OCI-LY7 (cell line): ENCODE data around the gene HAS3. TPM values are rescaled to one million over a fixed set of nuclear protein-coding genes. Genes with fewer than 3 reads are reported as not detected.
"Not testable (repeated sequence)": the region's sequence is repeated elsewhere in the genome, so short reads cannot be mapped to it uniquely, and the experiment has no call there.

Source experiments
- BruUV-seq: library from RNA; stranded (reverse); fragments of 400-500 nt; replicated peaks from 2 replicates; lab custom pipeline; 2021; lab: Mats Ljungman, UMichigan
- CTCF ChIA-PET: fragments of 300-600 bp; sonication (Branson Sonifier 250); formaldehyde crosslinking; loops from one replicate; lab custom pipeline; 2022; ENCODE audit warnings: antibody characterized with exemption; ENCODE audit not compliant: unreplicated experiment; lab: Charles Lee
- POLR2A ChIA-PET: fragments of 300-600 bp; sonication (Branson Sonifier 250); formaldehyde crosslinking; loops from one replicate; lab custom pipeline; 2022; ENCODE audit warnings: antibody characterized with exemption; lab: Charles Lee
- DNase-seq: peaks from one replicate; pipeline ENCODE4 v3.0.0-alpha.2; 2015; ENCODE audit warnings: low spot score
- H2AFZ ChIP-seq: fragments of 200-600 bp; sonication (generic), shearing (Covaris generic); 2 replicates; pipeline ENCODE4 v1.6.1; 2014; ENCODE audit warnings: mild to moderate bottlenecking, antibody characterized with exemption, low read length, moderate library complexity
- H3K27ac ChIP-seq: fragments of 200-600 bp; sonication (generic); 2 replicates; pipeline ENCODE4 v1.5.1; 2014; ENCODE audit warnings: mixed run types, low read depth, mild to moderate bottlenecking, moderate library complexity, low read length, inconsistent platforms; ENCODE audit not compliant: poor library complexity, severe bottlenecking
- H3K36me3 ChIP-seq: fragments of 200-600 bp; sonication (generic); 2 replicates; pipeline ENCODE4 v1.6.1; 2014; ENCODE audit warnings: mild to moderate bottlenecking, antibody characterized with exemption, low read length, moderate library complexity, mixed read lengths; ENCODE audit not compliant: insufficient read depth
- H3K4me1 ChIP-seq: fragments of 200-600 bp; sonication (generic); 2 replicates; pipeline ENCODE4 v1.5.1; 2014; ENCODE audit warnings: mild to moderate bottlenecking, low read length; ENCODE audit not compliant: insufficient read depth, poor library complexity, severe bottlenecking
- H3K4me2 ChIP-seq: fragments of 200-600 bp; sonication (generic); 2 replicates; pipeline ENCODE4 v1.6.1; 2014; ENCODE audit warnings: mild to moderate bottlenecking, low read length
- H3K4me3 ChIP-seq: fragments of 200-600 bp; sonication (generic); 2 replicates; pipeline ENCODE4 v1.5.1; 2014; ENCODE audit warnings: mild to moderate bottlenecking, low read depth, low read length; ENCODE audit not compliant: poor library complexity, severe bottlenecking
- H3K79me2 ChIP-seq: fragments of 200-600 bp; sonication (generic); 2 replicates; pipeline ENCODE4 v1.6.1; 2016; ENCODE audit warnings: low read depth, mild to moderate bottlenecking, low read length, moderate library complexity, mixed read lengths; ENCODE audit not compliant: insufficient read depth
- H3K9me2 ChIP-seq: fragments of 200-600 bp; sonication (generic); 2 replicates; pipeline ENCODE4 v1.6.1; 2016; ENCODE audit warnings: mild to moderate bottlenecking, low read length, mixed read lengths; ENCODE audit not compliant: insufficient read depth
- H3K9me3 ChIP-seq: fragments of 200-600 bp; sonication (generic); 2 replicates; pipeline ENCODE4 v1.6.1; 2014; ENCODE audit warnings: mild to moderate bottlenecking, mixed run types, low read length, mixed read lengths
- H4K20me1 ChIP-seq: fragments of 200-600 bp; sonication (generic); 2 replicates; pipeline ENCODE4 v1.6.1; 2014; ENCODE audit warnings: mild to moderate bottlenecking, antibody characterized with exemption, low read length, moderate library complexity, mixed read lengths; ENCODE audit not compliant: insufficient read depth
- CTCF ChIP-seq: fragments of 200-600 bp; sonication (generic); conservative IDR thresholded peaks from 2 replicates; pipeline ENCODE4 v1.5.1; 2014; ENCODE audit warnings: mild to moderate bottlenecking, antibody characterized with exemption, low read length, moderate library complexity, mixed read lengths
- EZH2phosphoT487 ChIP-seq: fragments of 200-600 bp; sonication (generic); IDR thresholded peaks from 2 replicates; pipeline ENCODE4 v1.6.1; 2018; ENCODE audit warnings: low read depth, borderline replicate concordance, mild to moderate bottlenecking, mixed run types, antibody characterized with exemption, low read length, moderate library complexity, mixed read lengths
- intact Hi-C: fragments of 100-400 bp; cut with micrococcal nuclease; formaldehyde crosslinking; loops from one replicate; pipeline ENCODE4 v1.10.0; 2022; ENCODE audit not compliant: unreplicated experiment
- total RNA-seq, 2 experiments: library from RNA; depleted of rRNA in 1 of 2; stranded (reverse); fragments of >200 nt in 1 of 2; shearing (Covaris generic) in 1 of 2; gene quantifications; 2 replicates each; pipeline ENCODE4 v1.2.3, GENCODE V29; 2014 to 2022

Gene HAS3
- total RNA-seq, 2 experiments from 2014 or later = 0.09 to 0.29 TPM

- H3K4me1 ChIP-seq = no peaks in the 10 kb centered on the region
- no TSS peak for BruUV-seq
- no peaks in the 10 kb centered on the region for H3K36me3 ChIP-seq
- H3K27ac ChIP-seq = no peak overlapping the region
- CTCF ChIA-PET = no interaction called here
- H3K4me3 ChIP-seq = no peak overlapping the region
- POLR2A ChIA-PET = interaction anchor here (0.7 kb wide), 2 partner anchors 57 to 313 kb away, joined by 3 to 4 read pairs; no protein-coding TSS in a partner anchor
- intact Hi-C loops = no loop called here
- TF ChIP-seq EZH2phosphoT487 = no peak
- no peak for TF ChIP-seq CTCF
- no peaks in the 10 kb centered on the region for H3K9me2 ChIP-seq
- H2AFZ ChIP-seq = no peak overlapping the region
- no peaks in the 10 kb centered on the region for H3K9me3 ChIP-seq
- no peak overlapping the region for H3K4me2 ChIP-seq
- DNase-seq = no peak
- no peaks in the 10 kb centered on the region for H4K20me1 ChIP-seq
- H3K79me2 ChIP-seq = no peaks in the 10 kb centered on the region
Measured at GRCh38 chr16:69056421-69056820, 49.0 kb upstream of the HAS3 start.

GRCh38 chr16:69057400-69058378 lies 47.8 kb upstream of the HAS3 start:
- H3K36me3 ChIP-seq = no peaks in the 10 kb centered on the region
- no peak overlapping the region for H3K4me3 ChIP-seq
- no peaks in the 10 kb centered on the region for H3K79me2 ChIP-seq
- DNase-seq = no peak
- intact Hi-C loops = no loop called here
- no peaks in the 10 kb centered on the region for H3K9me3 ChIP-seq
- TF ChIP-seq CTCF (no peak), EZH2phosphoT487 (no peak)
- no peaks in the 10 kb centered on the region for H3K4me1 ChIP-seq
- H3K27ac ChIP-seq = no peak overlapping the region
- CTCF ChIA-PET = no interaction called here
- BruUV-seq = no TSS peak
- no peak overlapping the region for H3K4me2 ChIP-seq
- POLR2A ChIA-PET = interaction anchor here (0.7 kb wide), 1 partner anchor 504 kb away, joined by 3 read pairs; no protein-coding TSS in a partner anchor
- no peaks in the 10 kb centered on the region for H4K20me1 ChIP-seq
- no peaks in the 10 kb centered on the region for H3K9me2 ChIP-seq
- no peak overlapping the region for H2AFZ ChIP-seq

- CTCF ChIA-PET, intact Hi-C loops, BruUV-seq, H3K4me2 ChIP-seq, DNase-seq, H3K4me1 ChIP-seq, H2AFZ ChIP-seq, H3K4me3 ChIP-seq, H3K27ac ChIP-seq, H3K9me3 ChIP-seq, H3K79me2 ChIP-seq, H4K20me1 ChIP-seq, H3K36me3 ChIP-seq, H3K9me2 ChIP-seq: not testable (repeated sequence)
- POLR2A ChIA-PET = interaction anchor here (0.7 kb wide), 1 partner anchor 135 kb away, joined by 3 read pairs; no protein-coding TSS in a partner anchor
Measured at GRCh38 chr16:69063491-69063890, 42.0 kb upstream of the HAS3 start.
